Mesothelial cell of epicardium (in vitro differentiated cells): ENCODE results near the gene CADPS2. TPM values are rescaled to one million over a fixed set of nuclear protein-coding genes. Genes with fewer than 3 reads are reported as not detected.
"Not testable (repeated sequence)": the region's sequence is repeated elsewhere in the genome, so short reads cannot be mapped to it uniquely, and the experiment has no call there.

Source experiments
- DNase-seq, 2 experiments: peaks; one replicate each; pipeline ENCODE4 v3.0.0; 2021; ENCODE audit warnings: low spot score in 2 of 2; ENCODE audit not compliant: unreplicated experiment in 2 of 2
- H3K27ac Mint-ChIP-seq: 2 replicates; pipeline ENCODE4 v1.8.0; 2021; ENCODE audit warnings: mixed read lengths
- H3K27me3 Mint-ChIP-seq: 2 replicates; pipeline ENCODE4 v1.8.0; 2021; ENCODE audit warnings: low read depth, mixed read lengths
- H3K36me3 Mint-ChIP-seq: 2 replicates; pipeline ENCODE4 v1.8.0; 2021; ENCODE audit warnings: mixed read lengths
- H3K4me1 Mint-ChIP-seq: 2 replicates; pipeline ENCODE4 v1.8.0; 2021; ENCODE audit warnings: mixed read lengths
- H3K4me3 Mint-ChIP-seq: 2 replicates; pipeline ENCODE4 v1.8.0; 2021; ENCODE audit warnings: mild to moderate bottlenecking, moderate library complexity, mixed read lengths
- H3K9me3 Mint-ChIP-seq: 2 replicates; pipeline ENCODE4 v1.8.0; 2021; ENCODE audit warnings: mixed read lengths
- CTCF ChIP-seq: fragments of 200-600 bp; sonication (generic); IDR thresholded peaks from one replicate; pipeline ENCODE4 v1.5.0; 2021; ENCODE audit warnings: antibody characterized with exemption; ENCODE audit not compliant: unreplicated experiment
- total RNA-seq: library from RNA; stranded (reverse); gene quantifications from 3 replicates; pipeline ENCODE4 v1.2.1, GENCODE V29; 2021

CADPS2 gene
- total RNA-seq, 1 donor from 2014 or later, result 2.7 TPM

- Mint-ChIP-seq H3K27me3 (peaks cover 3% of the 10 kb centered on the region), H3K9me3 (peaks cover 6% of the 10 kb centered on the region), H3K36me3 (no peaks in the 10 kb centered on the region), H3K4me1 (no peaks in the 10 kb centered on the region), H3K27ac (no peak overlapping the region), H3K4me3 (no peak overlapping the region)
- DNase-seq, result no peak
- no peak for TF ChIP-seq CTCF
Measured at GRCh38 chr7:122689346-122690109, 196.7 kb downstream of the CADPS2 start.

GRCh38 chr7:122688400-122688998, 197.8 kb downstream of the CADPS2 start:
- H3K27ac Mint-ChIP-seq, result no peak overlapping the region
- H3K4me1 Mint-ChIP-seq, result no peaks in the 10 kb centered on the region
- peaks cover 6% of the 10 kb centered on the region for H3K9me3 Mint-ChIP-seq
- H3K4me3 Mint-ChIP-seq, result no peak overlapping the region
- no peak for DNase-seq
- no peak for TF ChIP-seq CTCF
- peaks cover 3% of the 10 kb centered on the region for H3K27me3 Mint-ChIP-seq
- no peaks in the 10 kb centered on the region for H3K36me3 Mint-ChIP-seq

- Mint-ChIP-seq H3K9me3 (no peaks in the 10 kb centered on the region), H3K36me3 (no peaks in the 10 kb centered on the region), H3K4me3 (no peak overlapping the region), H3K4me1 (no peaks in the 10 kb centered on the region), H3K27me3 (peaks cover 3% of the 10 kb centered on the region), H3K27ac (no peak overlapping the region)
- no peak for DNase-seq
- TF ChIP-seq CTCF, result no peak
Measured at GRCh38 chr7:122686360-122686878, 199.8 kb downstream of the CADPS2 start.

- Mint-ChIP-seq H3K36me3 (peaks cover 1% of the 10 kb centered on the region), H3K27ac (no peak overlapping the region), H3K4me3 (no peak overlapping the region), H3K9me3 (peaks cover 2% of the 10 kb centered on the region), H3K4me1 (peaks cover 1% of the 10 kb centered on the region), H3K27me3 (peaks cover 3% of the 10 kb centered on the region)
- DNase-seq, result no peak
- no peak for TF ChIP-seq CTCF
Measured at GRCh38 chr7:122684504-122684903, 201.8 kb downstream of the CADPS2 start.

GRCh38 chr7:122682815-122683550, 203.3 kb downstream of the CADPS2 start:
- peaks cover 5% of the 10 kb centered on the region for H3K4me1 Mint-ChIP-seq
- no peak overlapping the region for H3K27ac Mint-ChIP-seq
- peaks cover 3% of the 10 kb centered on the region for H3K27me3 Mint-ChIP-seq
- no peak overlapping the region for H3K4me3 Mint-ChIP-seq
- peaks cover 16% of the 10 kb centered on the region for H3K9me3 Mint-ChIP-seq
- no peak for DNase-seq
- no peak for TF ChIP-seq CTCF
- peaks cover 13% of the 10 kb centered on the region for H3K36me3 Mint-ChIP-seq

- DNase-seq, H3K27ac Mint-ChIP-seq, H3K27me3 Mint-ChIP-seq, H3K4me3 Mint-ChIP-seq, H3K4me1 Mint-ChIP-seq: not testable (repeated sequence)
- peaks cover 28% of the 10 kb centered on the region for H3K9me3 Mint-ChIP-seq
- H3K36me3 Mint-ChIP-seq, result peaks cover 13% of the 10 kb centered on the region
Measured at GRCh38 chr7:122681186-122681585, 205.1 kb downstream of the CADPS2 start.
